ENCODE results near the gene CCL2. TPM values are rescaled to one million over a fixed set of nuclear protein-coding genes. Genes with fewer than 3 reads are reported as not detected.
A peak's percentile ranks its signal among the peaks of the same experiment; 100 is the strongest.

Gene CCL2
- total RNA-seq, 1 experiment from 2014 or later: not detected

DNA sequence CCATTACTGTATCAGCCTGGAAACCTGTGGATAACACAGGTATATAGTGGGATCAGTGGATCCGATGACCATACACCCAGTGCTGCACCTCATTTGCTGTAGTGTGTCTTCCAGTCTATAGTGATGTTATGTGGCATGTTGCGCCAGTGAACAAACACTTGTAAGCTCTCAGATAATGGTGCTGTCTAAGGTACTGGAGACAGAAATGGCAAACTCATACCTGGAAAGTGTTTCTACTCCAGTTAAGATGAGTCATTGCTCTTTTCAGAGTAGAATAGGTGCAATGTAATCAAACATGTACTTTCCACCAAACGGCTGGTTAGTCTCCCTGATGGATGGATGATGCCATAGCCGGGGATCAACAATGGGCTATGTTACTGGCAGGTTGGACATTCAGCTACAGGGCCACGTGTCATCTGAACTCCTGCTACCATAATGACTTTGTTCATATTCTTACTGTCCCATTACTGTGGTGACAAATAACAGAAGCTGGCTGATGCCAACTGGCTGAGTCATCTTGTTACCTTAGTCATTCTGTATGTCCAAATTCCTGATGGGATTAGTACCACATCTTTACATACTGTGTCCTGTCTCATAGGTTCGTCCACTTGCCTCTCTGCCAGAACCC lies 36.8 kb downstream of the CCL2 start:
- CTCF ChIA-PET: no interaction called here
- DNase-seq: peak; percentile 4
- Histone ChIP-seq H3K4me1 (ENCODE audit: insufficient read depth, low read length) (no peaks in the 10 kb centered on the region), H3K36me3 (ENCODE audit: low read depth, low read length) (no peaks in the 10 kb centered on the region), H3K4me3 (ENCODE audit: low read length) (no peak overlapping the region), H3K27ac (ENCODE audit: low read length) (no peak overlapping the region), H3F3A (ENCODE audit: low read length, unreplicated experiment) (no peaks in the 10 kb centered on the region), H4K20me1 (ENCODE audit: low read length) (no peaks in the 10 kb centered on the region), H3K79me2 (ENCODE audit: low read length) (no peaks in the 10 kb centered on the region), H3K9ac (ENCODE audit: low read length) (no peak overlapping the region), H2AFZ (ENCODE audit: low read length) (no peak overlapping the region), H3K9me2 (replicated peaks; ENCODE audit: low read length) (no peaks in the 10 kb centered on the region), H3K9me3 (ENCODE audit: low read length) (no peaks in the 10 kb centered on the region), H3K27me3 (ENCODE audit: low read length) (no peaks in the 10 kb centered on the region), H3K4me2 (ENCODE audit: low read length) (no peak overlapping the region)
- TF ChIP-seq EZH2phosphoT487 (IDR thresholded peaks at IDR 0.05; ENCODE audit: borderline replicate concordance, low read length) (no peak), EZH2 (IDR thresholded peaks at IDR 0.05; ENCODE audit: low read length, unreplicated experiment) (no peak)
- TF ChIP-seq, protein P1, sequence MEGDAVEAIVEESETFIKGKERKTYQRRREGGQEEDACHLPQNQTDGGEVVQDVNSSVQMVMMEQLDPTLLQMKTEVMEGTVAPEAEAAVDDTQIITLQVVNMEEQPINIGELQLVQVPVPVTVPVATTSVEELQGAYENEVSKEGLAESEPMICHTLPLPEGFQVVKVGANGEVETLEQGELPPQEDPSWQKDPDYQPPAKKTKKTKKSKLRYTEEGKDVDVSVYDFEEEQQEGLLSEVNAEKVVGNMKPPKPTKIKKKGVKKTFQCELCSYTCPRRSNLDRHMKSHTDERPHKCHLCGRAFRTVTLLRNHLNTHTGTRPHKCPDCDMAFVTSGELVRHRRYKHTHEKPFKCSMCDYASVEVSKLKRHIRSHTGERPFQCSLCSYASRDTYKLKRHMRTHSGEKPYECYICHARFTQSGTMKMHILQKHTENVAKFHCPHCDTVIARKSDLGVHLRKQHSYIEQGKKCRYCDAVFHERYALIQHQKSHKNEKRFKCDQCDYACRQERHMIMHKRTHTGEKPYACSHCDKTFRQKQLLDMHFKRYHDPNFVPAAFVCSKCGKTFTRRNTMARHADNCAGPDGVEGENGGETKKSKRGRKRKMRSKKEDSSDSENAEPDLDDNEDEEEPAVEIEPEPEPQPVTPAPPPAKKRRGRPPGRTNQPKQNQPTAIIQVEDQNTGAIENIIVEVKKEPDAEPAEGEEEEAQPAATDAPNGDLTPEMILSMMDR (conservative IDR thresholded peaks at IDR 0.05; ENCODE audit: low read depth, low read length): no peak
- intact Hi-C loops (cut with micrococcal nuclease): no loop called here
- no peak for ATAC-seq
- POLR2A ChIA-PET (ENCODE audit: unreplicated experiment): no interaction called here
- BruUV-seq (replicated peaks): no TSS peak

DNA sequence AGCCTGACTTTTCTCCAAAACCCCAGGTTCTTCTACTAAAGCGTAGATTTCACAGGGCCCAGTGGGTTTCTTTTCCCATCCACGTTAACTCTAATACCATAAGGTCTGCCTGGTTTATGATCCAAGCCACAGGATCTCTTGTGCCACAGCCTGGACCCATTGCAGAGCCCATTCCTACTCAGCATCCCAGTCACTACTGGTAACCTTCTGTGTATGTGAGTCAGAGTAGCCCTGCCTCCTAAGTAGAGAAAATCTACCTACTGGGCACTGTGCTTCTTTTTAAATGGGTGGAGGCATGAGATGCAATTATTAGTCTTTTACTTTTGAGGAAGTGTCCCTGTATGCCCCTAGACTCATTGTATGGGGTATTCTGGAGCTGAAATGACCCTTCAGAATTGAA lies 43.9 kb downstream of the CCL2 start:
- H4K20me1 ChIP-seq (ENCODE audit: low read length): no peaks in the 10 kb centered on the region
- no peaks in the 10 kb centered on the region for H3K27me3 ChIP-seq (ENCODE audit: low read length)
- H3K36me3 ChIP-seq (ENCODE audit: low read depth, low read length): no peaks in the 10 kb centered on the region
- ChIA-PET POLR2A (ENCODE audit: unreplicated experiment) (no interaction called here), CTCF (no interaction called here)
- no peak for ATAC-seq
- H3F3A ChIP-seq (ENCODE audit: low read length, unreplicated experiment): no peaks in the 10 kb centered on the region
- H3K9me2 ChIP-seq (replicated peaks; ENCODE audit: low read length): no peaks in the 10 kb centered on the region
- H3K4me1 ChIP-seq (ENCODE audit: insufficient read depth, low read length): no peaks in the 10 kb centered on the region
- H3K4me2 ChIP-seq (ENCODE audit: low read length): no peak overlapping the region
- intact Hi-C loops (cut with micrococcal nuclease): no loop called here
- no peaks in the 10 kb centered on the region for H3K79me2 ChIP-seq (ENCODE audit: low read length)
- H3K9ac ChIP-seq (ENCODE audit: low read length): no peak overlapping the region
- no peaks in the 10 kb centered on the region for H3K9me3 ChIP-seq (ENCODE audit: low read length)
- no peak overlapping the region for H3K27ac ChIP-seq (ENCODE audit: low read length)
- H2AFZ ChIP-seq (ENCODE audit: low read length): no peak overlapping the region
- DNase-seq: no peak
- TF ChIP-seq, protein P1 (conservative IDR thresholded peaks at IDR 0.05; ENCODE audit: low read depth, low read length): no peak
- no peak for TF ChIP-seq EZH2 (IDR thresholded peaks at IDR 0.05; ENCODE audit: low read length, unreplicated experiment)
- TF ChIP-seq EZH2phosphoT487 (IDR thresholded peaks at IDR 0.05; ENCODE audit: borderline replicate concordance, low read length): no peak
- no peak overlapping the region for H3K4me3 ChIP-seq (ENCODE audit: low read length)
- BruUV-seq (replicated peaks): no TSS peak

DNA sequence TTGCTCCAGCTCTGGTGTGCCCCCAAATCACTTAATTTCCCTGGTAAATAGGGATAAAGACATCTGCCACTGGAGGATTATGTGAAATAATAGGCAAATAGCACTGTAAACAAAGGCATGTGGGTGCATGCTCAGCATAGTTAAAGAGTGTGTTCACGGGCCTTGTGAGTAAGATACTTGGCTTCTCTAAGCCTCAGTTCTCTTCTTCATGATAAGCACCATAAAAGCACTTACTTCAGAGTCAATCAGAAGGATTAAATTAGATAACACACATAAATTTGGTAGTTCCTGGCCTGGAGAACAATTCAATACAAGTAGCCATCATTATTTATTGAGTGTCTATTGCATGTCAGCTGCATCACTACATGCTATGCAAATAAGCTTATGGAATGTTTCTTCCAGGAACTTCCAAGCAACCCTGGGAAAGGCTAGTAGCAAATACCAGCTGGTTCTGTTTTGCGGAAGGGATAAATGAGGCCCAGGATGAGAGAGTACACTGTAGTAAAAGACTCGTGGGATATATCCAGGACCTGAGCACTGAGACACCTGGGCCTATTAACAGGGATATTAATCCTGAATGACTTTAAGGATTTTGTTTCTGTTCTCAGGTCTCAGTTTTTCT lies 45.0 kb downstream of the CCL2 start:
- no peak for ATAC-seq
- CTCF ChIA-PET: no interaction called here

More for the DNA sequence above, 45.0 kb downstream of the CCL2 start:
- no peak overlapping the region for H3K27ac ChIP-seq (ENCODE audit: low read length)
- no peaks in the 10 kb centered on the region for H3K36me3 ChIP-seq (ENCODE audit: low read depth, low read length)
- H3K9me3 ChIP-seq (ENCODE audit: low read length): no peaks in the 10 kb centered on the region
- no peaks in the 10 kb centered on the region for H3K9me2 ChIP-seq (replicated peaks; ENCODE audit: low read length)
- H4K20me1 ChIP-seq (ENCODE audit: low read length): no peaks in the 10 kb centered on the region
- no TSS peak for BruUV-seq (replicated peaks)
- no peaks in the 10 kb centered on the region for H3F3A ChIP-seq (ENCODE audit: low read length, unreplicated experiment)
- H3K27me3 ChIP-seq (ENCODE audit: low read length): no peaks in the 10 kb centered on the region
- H3K4me3 ChIP-seq (ENCODE audit: low read length): no peak overlapping the region
- H2AFZ ChIP-seq (ENCODE audit: low read length): no peak overlapping the region
- no peak for TF ChIP-seq EZH2 (IDR thresholded peaks at IDR 0.05; ENCODE audit: low read length, unreplicated experiment)
- TF ChIP-seq, protein P1 (conservative IDR thresholded peaks at IDR 0.05; ENCODE audit: low read depth, low read length): no peak
- no peak for TF ChIP-seq EZH2phosphoT487 (IDR thresholded peaks at IDR 0.05; ENCODE audit: borderline replicate concordance, low read length)
- no peak for DNase-seq
- no peak overlapping the region for H3K4me2 ChIP-seq (ENCODE audit: low read length)
- intact Hi-C loops (cut with micrococcal nuclease): no loop called here
- POLR2A ChIA-PET (ENCODE audit: unreplicated experiment): no interaction called here
- H3K4me1 ChIP-seq (ENCODE audit: insufficient read depth, low read length): no peaks in the 10 kb centered on the region
- no peaks in the 10 kb centered on the region for H3K79me2 ChIP-seq (ENCODE audit: low read length)
- no peak overlapping the region for H3K9ac ChIP-seq (ENCODE audit: low read length)

Measured in PC-3 (cell line).